Measurements from ENCODE around the gene HYDIN. TPM values are rescaled to one million over a fixed set of nuclear protein-coding genes. Genes with fewer than 3 reads are reported as not detected.

The HYDIN gene
- total and polyA plus RNA-seq, 12 donors, result 0.26 to 5.1 (median 1.6) TPM

- Histone ChIP-seq H3K9me3 (replicated peaks in 1 of 3) (no peaks in the 10 kb centered on the region), H3K27ac (no peak overlapping the region), H3K36me3 (replicated peaks in 1 of 2) (no peaks in the 10 kb centered on the region), H3K27me3 (peaks cover 10% of the 10 kb centered on the region), H3K4me3 (no peak overlapping the region), H3K4me1 (replicated peaks in 1 of 2) (no peaks in the 10 kb centered on the region)
- TF ChIP-seq POLR2A (IDR thresholded peaks at IDR 0.05), result no peak
- TF ChIP-seq, protein P1, sequence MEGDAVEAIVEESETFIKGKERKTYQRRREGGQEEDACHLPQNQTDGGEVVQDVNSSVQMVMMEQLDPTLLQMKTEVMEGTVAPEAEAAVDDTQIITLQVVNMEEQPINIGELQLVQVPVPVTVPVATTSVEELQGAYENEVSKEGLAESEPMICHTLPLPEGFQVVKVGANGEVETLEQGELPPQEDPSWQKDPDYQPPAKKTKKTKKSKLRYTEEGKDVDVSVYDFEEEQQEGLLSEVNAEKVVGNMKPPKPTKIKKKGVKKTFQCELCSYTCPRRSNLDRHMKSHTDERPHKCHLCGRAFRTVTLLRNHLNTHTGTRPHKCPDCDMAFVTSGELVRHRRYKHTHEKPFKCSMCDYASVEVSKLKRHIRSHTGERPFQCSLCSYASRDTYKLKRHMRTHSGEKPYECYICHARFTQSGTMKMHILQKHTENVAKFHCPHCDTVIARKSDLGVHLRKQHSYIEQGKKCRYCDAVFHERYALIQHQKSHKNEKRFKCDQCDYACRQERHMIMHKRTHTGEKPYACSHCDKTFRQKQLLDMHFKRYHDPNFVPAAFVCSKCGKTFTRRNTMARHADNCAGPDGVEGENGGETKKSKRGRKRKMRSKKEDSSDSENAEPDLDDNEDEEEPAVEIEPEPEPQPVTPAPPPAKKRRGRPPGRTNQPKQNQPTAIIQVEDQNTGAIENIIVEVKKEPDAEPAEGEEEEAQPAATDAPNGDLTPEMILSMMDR (IDR thresholded peaks at IDR 0.05), result no peak
- intact Hi-C loops (cut with DNase I), result no loop called here
- no peak for DNase-seq
Observed at GRCh38 chr16:70808371-70808770, 422.2 kb downstream of the HYDIN start.

- intact Hi-C loops (cut with DNase I), result no loop called here
- no peak for DNase-seq
- no peak overlapping the region for H3K27ac ChIP-seq
- no peaks in the 10 kb centered on the region for H3K9me3 ChIP-seq (replicated peaks in 1 of 3)
- H3K36me3 ChIP-seq (replicated peaks in 1 of 2), result no peaks in the 10 kb centered on the region
- 59 to 74% (median 66%) methylated on average over 3 of the region's 3 CpGs for WGBS, 4 donors
- H3K4me1 ChIP-seq (replicated peaks in 1 of 2), result peaks cover 0 to 4% of the 10 kb centered on the region in 2 donors
- H3K27me3 ChIP-seq, result peaks cover 10% of the 10 kb centered on the region
- no peak for TF ChIP-seq POLR2A (IDR thresholded peaks at IDR 0.05)
- TF ChIP-seq, protein P1 (IDR thresholded peaks at IDR 0.05), result no peak
- H3K4me3 ChIP-seq, result no peak overlapping the region
Observed at GRCh38 chr16:70805787-70806186, 424.7 kb downstream of the HYDIN start.

DNA sequence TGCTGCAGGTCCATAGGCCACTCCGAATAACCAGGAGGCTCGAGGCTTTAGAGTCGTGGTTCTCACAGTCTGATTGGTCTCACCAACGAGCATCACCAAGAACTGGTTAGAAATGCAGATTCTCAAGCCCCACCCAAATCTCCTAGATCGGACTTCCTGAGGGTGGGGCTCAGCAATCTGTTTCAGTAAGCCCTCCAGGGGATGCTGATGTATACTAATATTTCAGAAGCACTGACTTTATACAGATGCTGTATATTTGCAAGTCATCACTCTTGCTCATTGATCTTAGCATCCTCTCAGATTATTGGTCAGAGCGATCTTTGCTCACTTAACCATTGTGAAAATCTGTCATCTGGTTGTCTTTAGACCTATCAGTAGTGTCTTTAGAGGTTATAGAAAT, 425.1 kb downstream of the HYDIN start:
- intact Hi-C loops (cut with DNase I), result no loop called here
- no peak for TF ChIP-seq POLR2A (IDR thresholded peaks at IDR 0.05)
- TF ChIP-seq, protein P1 (IDR thresholded peaks at IDR 0.05), result no peak
- no peak overlapping the region for H3K4me3 ChIP-seq

DNA sequence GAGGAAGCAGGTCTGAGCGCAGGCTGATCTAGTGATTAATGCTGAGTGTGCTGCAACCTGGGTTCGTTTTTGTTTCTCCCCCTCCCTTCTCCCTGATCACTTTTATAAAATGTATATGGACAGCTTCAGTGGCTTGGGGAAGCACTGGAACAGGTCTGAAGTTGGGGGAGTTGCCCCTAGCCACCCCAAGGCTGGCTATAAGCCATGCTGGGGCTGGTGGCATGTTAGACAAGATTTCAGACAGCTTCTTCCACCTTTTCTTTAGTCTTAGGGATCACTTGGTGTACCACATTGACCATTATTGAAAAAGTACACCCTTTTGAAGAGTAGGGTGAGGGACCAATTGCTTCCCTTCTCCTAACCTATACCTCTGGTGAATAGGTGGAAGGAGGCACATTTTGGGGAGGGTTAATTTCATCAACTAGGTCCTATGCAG, 425.8 kb downstream of the HYDIN start:
- H3K27ac ChIP-seq, result no peak overlapping the region
- H3K36me3 ChIP-seq (replicated peaks in 1 of 2), result no peaks in the 10 kb centered on the region
- intact Hi-C loops (cut with DNase I), result no loop called here
- H3K27me3 ChIP-seq, result peaks cover 7% of the 10 kb centered on the region
- WGBS, 4 donors, result 42 to 58% (median 47%) methylated on average over 2 of the region's 2 CpGs
- TF ChIP-seq POLR2A (IDR thresholded peaks at IDR 0.05), result no peak
- TF ChIP-seq, protein P1 (IDR thresholded peaks at IDR 0.05), result no peak
- peaks cover 5 to 13% of the 10 kb centered on the region in 2 donors for H3K4me1 ChIP-seq (replicated peaks in 1 of 2)
- no peaks in the 10 kb centered on the region for H3K9me3 ChIP-seq (replicated peaks in 1 of 3)
- DNase-seq, result no peak
- no peak overlapping the region for H3K4me3 ChIP-seq

More for the DNA sequence above, 425.1 kb downstream of the HYDIN start:
- Histone ChIP-seq H3K36me3 (replicated peaks in 1 of 2) (no peaks in the 10 kb centered on the region), H3K27me3 (peaks cover 7% of the 10 kb centered on the region), H3K4me1 (replicated peaks in 1 of 2) (peaks cover 1 to 6% of the 10 kb centered on the region in 2 donors), H3K27ac (no peak overlapping the region), H3K9me3 (replicated peaks in 1 of 3) (no peaks in the 10 kb centered on the region)
- DNase-seq, result no peak
- 46 to 73% (median 63%) methylated on average over 5 to 6 of the region's 6 CpGs for WGBS, 4 donors

Data from adrenal gland (tissue), 12 donors.